Skeletal muscle satellite cell (primary cell): Measurements from ENCODE around the gene SLC24A5.
A peak's percentile ranks its signal among the peaks of the same experiment; 100 is the strongest.

Source experiments
- H3K27me3 ChIP-seq: 2 replicates; pipeline ENCODE4 v1.7.0; 2013; ENCODE audit warnings: low read length; ENCODE audit not compliant: control insufficient read depth, insufficient read depth
- H3K36me3 ChIP-seq: 2 replicates; pipeline ENCODE4 v1.7.0; 2013; ENCODE audit warnings: mild to moderate bottlenecking, control low read depth, low read length; ENCODE audit not compliant: insufficient read depth
- H3K4me1 ChIP-seq: 2 replicates; pipeline ENCODE4 v1.7.0; 2013; ENCODE audit warnings: low read length; ENCODE audit not compliant: control insufficient read depth, insufficient read depth
- H3K4me2 ChIP-seq: 2 replicates; pipeline ENCODE4 v1.7.0; 2013; ENCODE audit warnings: mild to moderate bottlenecking, low read length
- H3K4me3 ChIP-seq: 2 replicates; pipeline ENCODE4 v1.7.0; 2013; ENCODE audit warnings: low read length
- H3K9ac ChIP-seq: 2 replicates; pipeline ENCODE4 v1.7.0; 2013; ENCODE audit warnings: mild to moderate bottlenecking, low read depth, low read length, moderate library complexity
- H3K9me3 ChIP-seq: replicated peaks from 2 replicates; pipeline ENCODE4 v1.7.0; 2013; ENCODE audit warnings: mild to moderate bottlenecking, control low read depth, low read length

Gene SLC24A5

GRCh38 chr15:48170981-48171380 lies 50.2 kb downstream of the SLC24A5 start:
- H3K9ac ChIP-seq = no peak overlapping the region
- no peak overlapping the region for H3K4me2 ChIP-seq
- H3K9me3 ChIP-seq = no peaks in the 10 kb centered on the region
- H3K36me3 ChIP-seq = no peaks in the 10 kb centered on the region
- no peaks in the 10 kb centered on the region for H3K4me1 ChIP-seq
- no peaks in the 10 kb centered on the region for H3K27me3 ChIP-seq
- H3K4me3 ChIP-seq = no peak overlapping the region

DNA sequence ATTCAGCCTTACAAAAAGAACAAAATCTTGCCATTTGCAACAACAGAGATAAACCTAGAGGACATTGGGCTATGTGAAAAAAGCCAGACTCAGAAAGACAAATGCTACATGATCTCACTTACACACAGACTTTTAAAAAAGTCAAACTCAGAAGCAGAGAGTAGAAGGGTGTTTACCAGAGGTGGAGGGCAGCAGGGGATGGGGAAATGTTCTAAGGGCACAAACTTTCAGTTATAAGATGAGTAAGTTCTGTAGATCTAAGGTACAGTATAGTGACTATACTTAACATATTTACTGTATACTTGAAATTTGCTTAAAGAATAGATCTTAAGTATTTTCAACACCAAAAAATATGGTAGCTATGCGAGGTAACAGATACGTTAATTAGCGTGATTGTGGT lies 54.3 kb downstream of the SLC24A5 start:
- H3K9ac ChIP-seq = no peak overlapping the region
- H3K27me3 ChIP-seq = no peaks in the 10 kb centered on the region
- no peaks in the 10 kb centered on the region for H3K4me1 ChIP-seq
- H3K36me3 ChIP-seq = no peaks in the 10 kb centered on the region
- H3K9me3 ChIP-seq = no peaks in the 10 kb centered on the region
- no peak overlapping the region for H3K4me3 ChIP-seq
- no peak overlapping the region for H3K4me2 ChIP-seq

GRCh38 chr15:48176112-48176511 lies 55.3 kb downstream of the SLC24A5 start:
- Histone ChIP-seq H3K27me3 (no peaks in the 10 kb centered on the region), H3K4me3 (no peak overlapping the region), H3K9ac (no peak overlapping the region), H3K36me3 (no peaks in the 10 kb centered on the region), H3K4me2 (no peak overlapping the region), H3K9me3 (no peaks in the 10 kb centered on the region), H3K4me1 (no peaks in the 10 kb centered on the region)

GRCh38 chr15:48176957-48177356 lies 56.2 kb downstream of the SLC24A5 start:
- Histone ChIP-seq H3K36me3 (no peaks in the 10 kb centered on the region), H3K9me3 (no peaks in the 10 kb centered on the region), H3K4me3 (peak overlapping the region; percentile 90), H3K9ac (peak overlapping the region; percentile 82), H3K4me1 (no peaks in the 10 kb centered on the region), H3K27me3 (peaks cover 1% of the 10 kb centered on the region), H3K4me2 (peak overlapping the region; percentile 96)

GRCh38 chr15:48177383-48177765 lies 56.6 kb downstream of the SLC24A5 start:
- Histone ChIP-seq H3K27me3 (peaks cover 5% of the 10 kb centered on the region), H3K36me3 (no peaks in the 10 kb centered on the region), H3K9ac (peak overlapping the region; percentile 82)

DNA sequence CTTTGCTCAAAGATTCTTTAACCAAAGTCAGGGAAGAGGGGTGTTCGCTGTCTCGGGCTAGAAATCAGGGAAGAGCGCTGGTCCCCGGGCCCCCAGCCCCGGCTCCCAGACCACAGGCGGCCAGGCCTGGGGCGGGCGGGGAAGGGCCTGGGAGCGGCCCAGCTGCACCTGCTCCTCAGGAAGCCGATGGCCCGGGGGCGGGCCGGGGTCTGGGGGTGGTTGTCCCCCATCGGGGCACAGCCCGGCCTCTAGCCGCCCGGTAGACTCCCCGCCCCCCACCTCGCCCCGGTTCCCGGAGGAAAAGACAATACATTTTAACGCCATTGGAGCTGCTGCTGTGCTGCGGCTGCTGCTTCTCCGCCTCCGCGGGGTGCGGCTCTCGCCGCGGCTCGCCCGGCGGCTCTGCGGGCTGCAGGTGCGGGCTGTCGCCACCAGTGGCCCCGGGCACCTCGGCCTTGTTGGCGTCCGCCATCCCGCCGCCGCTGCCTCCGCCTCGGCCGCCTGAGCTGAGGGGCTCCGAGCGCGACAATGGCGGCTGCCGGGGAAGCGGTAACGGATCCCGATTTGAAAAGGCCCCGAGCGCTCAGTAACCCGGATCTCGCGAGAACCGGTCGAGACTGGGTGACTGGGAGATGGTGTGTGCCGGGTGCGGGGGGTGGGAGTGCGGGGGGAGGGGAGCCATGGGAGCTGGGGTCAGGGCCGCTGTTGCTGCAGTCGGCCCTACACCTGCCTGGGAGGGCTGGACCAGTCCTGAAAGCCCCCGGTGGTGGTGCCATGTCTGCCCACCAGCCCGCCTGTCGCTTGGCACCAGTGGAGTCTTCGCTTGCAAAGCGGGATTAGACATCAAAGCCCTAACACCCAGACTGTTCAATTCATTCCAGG lies 57.2 kb downstream of the SLC24A5 start, which contains the start of gene MYEF2:
MYEF2 (minus strand) TSS at position 530 of the 882 bp plus-strand sequence; CDS start at position 472, 58 bp downstream.
- Histone ChIP-seq H3K4me3 (peak within 1 kb of the TSS; percentile 90), H3K9me3 (no peaks in the 10 kb centered on the region), H3K36me3 (no peaks in the 10 kb centered on the region), H3K4me1 (no peaks in the 10 kb centered on the region), H3K27me3 (peaks cover 7% of the 10 kb centered on the region), H3K9ac (peak within 1 kb of the TSS; percentile 82), H3K4me2 (peak within 1 kb of the TSS; percentile 96)

More at GRCh38 chr15:48177383-48177765, 56.6 kb downstream of the SLC24A5 start:
- Histone ChIP-seq H3K4me1 (no peaks in the 10 kb centered on the region), H3K4me3 (peak overlapping the region; percentile 90), H3K4me2 (peak overlapping the region; percentile 96), H3K9me3 (no peaks in the 10 kb centered on the region)

- peak overlapping the region; percentile 96 for H3K4me2 ChIP-seq
- H3K4me1 ChIP-seq = no peaks in the 10 kb centered on the region
- peaks cover 10% of the 10 kb centered on the region for H3K27me3 ChIP-seq
- no peaks in the 10 kb centered on the region for H3K36me3 ChIP-seq
- no peaks in the 10 kb centered on the region for H3K9me3 ChIP-seq
- peak overlapping the region; percentile 90 for H3K4me3 ChIP-seq
- H3K9ac ChIP-seq = peak overlapping the region; percentile 82
Observed at GRCh38 chr15:48178648-48178931, 57.8 kb downstream of the SLC24A5 start.

DNA sequence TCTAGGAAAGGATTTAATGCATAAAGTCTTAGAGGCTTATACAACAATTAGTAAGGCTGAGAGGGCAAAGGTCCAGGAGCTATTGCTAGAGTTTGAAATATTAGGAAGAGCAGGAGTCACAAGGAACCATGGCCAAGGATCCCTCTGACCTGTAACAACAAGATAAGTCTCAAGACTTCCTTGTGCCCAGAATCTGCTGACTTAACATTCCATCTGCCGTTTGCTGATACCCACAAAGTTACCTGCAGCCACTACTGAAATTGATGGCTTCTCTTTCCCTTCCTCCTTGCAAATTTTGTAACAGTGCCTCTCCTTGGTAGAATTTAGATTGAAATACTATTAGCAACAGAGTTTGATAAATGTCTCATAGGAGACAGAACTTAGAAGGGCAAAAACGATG lies 62.0 kb downstream of the SLC24A5 start:
- Histone ChIP-seq H3K4me1 (no peaks in the 10 kb centered on the region), H3K36me3 (no peaks in the 10 kb centered on the region), H3K4me2 (no peak overlapping the region), H3K9ac (no peak overlapping the region), H3K27me3 (peaks cover 19% of the 10 kb centered on the region), H3K4me3 (no peak overlapping the region), H3K9me3 (no peaks in the 10 kb centered on the region)

DNA sequence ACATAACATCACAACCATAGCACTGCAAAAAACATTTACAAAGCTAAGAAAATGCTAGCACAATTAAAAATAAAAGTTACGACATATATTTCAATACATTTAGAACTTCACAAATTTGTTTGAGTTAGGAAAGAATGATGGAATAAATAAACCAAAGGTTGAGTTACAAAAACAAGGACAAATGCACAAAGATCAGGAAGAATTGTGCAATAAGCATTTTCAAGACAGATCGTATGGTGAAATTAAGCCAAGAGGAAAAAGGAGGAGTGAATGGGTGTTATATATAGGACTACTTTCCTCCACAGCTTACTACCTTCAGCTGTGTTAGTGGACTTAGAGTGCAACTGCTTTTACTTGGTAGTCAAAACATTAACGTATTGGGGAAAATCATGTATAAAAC lies 64.7 kb downstream of the SLC24A5 start:
- Histone ChIP-seq H3K36me3 (no peaks in the 10 kb centered on the region), H3K4me1 (no peaks in the 10 kb centered on the region), H3K4me3 (no peak overlapping the region), H3K9me3 (no peaks in the 10 kb centered on the region), H3K4me2 (no peak overlapping the region), H3K27me3 (peaks cover 19% of the 10 kb centered on the region), H3K9ac (no peak overlapping the region)

DNA sequence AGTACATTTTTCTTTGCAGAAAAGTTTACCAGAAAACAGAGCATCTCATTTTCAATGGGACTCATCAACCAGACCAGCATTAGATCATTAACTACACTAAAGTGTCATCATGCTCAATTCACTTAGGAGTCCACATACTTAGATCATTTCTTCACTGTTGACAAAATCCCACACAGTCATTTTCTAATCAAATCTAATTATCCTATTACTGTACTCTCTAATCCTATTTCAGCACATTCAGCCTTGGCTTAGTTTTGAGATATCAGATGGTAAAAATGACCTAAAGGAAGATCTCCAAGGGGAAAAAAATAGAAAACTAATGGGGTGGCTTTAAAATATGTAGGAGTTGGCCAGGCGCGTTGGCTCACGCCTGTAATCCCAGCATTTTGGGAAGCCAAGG lies 65.5 kb downstream of the SLC24A5 start:
- H3K27me3 ChIP-seq = peaks cover 19% of the 10 kb centered on the region
- no peaks in the 10 kb centered on the region for H3K36me3 ChIP-seq
- no peak overlapping the region for H3K4me2 ChIP-seq
- H3K4me1 ChIP-seq = no peaks in the 10 kb centered on the region
- H3K9ac ChIP-seq = no peak overlapping the region
- no peak overlapping the region for H3K4me3 ChIP-seq
- no peaks in the 10 kb centered on the region for H3K9me3 ChIP-seq

- peaks cover 12% of the 10 kb centered on the region for H3K27me3 ChIP-seq
- H3K36me3 ChIP-seq = no peaks in the 10 kb centered on the region
- no peaks in the 10 kb centered on the region for H3K9me3 ChIP-seq
- H3K4me3 ChIP-seq = no peak overlapping the region
- H3K4me2 ChIP-seq = peak overlapping the region; percentile 54
- H3K9ac ChIP-seq = no peak overlapping the region
- no peaks in the 10 kb centered on the region for H3K4me1 ChIP-seq
Observed at GRCh38 chr15:48190932-48191573, 70.3 kb downstream of the SLC24A5 start.
